GM21825 (cell line): ENCODE data around the gene IL1RN.
A peak's percentile ranks its signal among the peaks of the same experiment; 100 is the strongest.

Experiments
- ATAC-seq: cut with Tn5 transposase; IDR thresholded peaks from one replicate; pipeline ENCODE4 v1.9.1; 2021; ENCODE audit warnings: mild to moderate bottlenecking, moderate library complexity; ENCODE audit not compliant: unreplicated experiment

Gene IL1RN

GRCh38 chr2:113124984-113125855 is 2.2 kb upstream of the IL1RN start:
- ATAC-seq = no peak

- no peak for ATAC-seq
Measured at GRCh38 chr2:113127646-113128570, 510 bp downstream of the IL1RN start.

- no peak for ATAC-seq
Measured at GRCh38 chr2:113129519-113130078, 2.2 kb downstream of the IL1RN start.

- no peak for ATAC-seq
Measured at GRCh38 chr2:113131352-113132185, 4.2 kb downstream of the IL1RN start.

- ATAC-seq = no peak
Measured at GRCh38 chr2:113132414-113133021, 5.1 kb downstream of the IL1RN start.

GRCh38 chr2:113133704-113134598 is 6.6 kb downstream of the IL1RN start:
- no peak for ATAC-seq

GRCh38 chr2:113134717-113135116 is 7.3 kb downstream of the IL1RN start:
- ATAC-seq = no peak

GRCh38 chr2:113135317-113135716 is 7.9 kb downstream of the IL1RN start:
- ATAC-seq = no peak

- no peak for ATAC-seq
Measured at GRCh38 chr2:113136828-113137775, 9.7 kb downstream of the IL1RN start.

GRCh38 chr2:113137827-113138226 is 10.4 kb downstream of the IL1RN start:
- no peak for ATAC-seq

GRCh38 chr2:113138428-113139322 is 11.3 kb downstream of the IL1RN start:
- ATAC-seq = peak; percentile 68

- ATAC-seq = no peak
Measured at GRCh38 chr2:113141451-113141850, 14.1 kb downstream of the IL1RN start.

GRCh38 chr2:113142290-113142689 is 14.9 kb downstream of the IL1RN start:
- ATAC-seq = no peak

GRCh38 chr2:113144259-113144658 is 16.9 kb downstream of the IL1RN start:
- no peak for ATAC-seq

- ATAC-seq = no peak
Measured at GRCh38 chr2:113148606-113149552, 21.5 kb downstream of the IL1RN start.
